Limb (tissue), 2 donors: ENCODE data around the gene TCFL5.

Experiments
- DNase-seq, 2 donors: peaks; one replicate each; pipeline ENCODE4 v3.0.0-alpha.2; 2016; ENCODE audit errors: extremely low spot score in 2 of 2

The TCFL5 gene

GRCh38 chr20:62823688-62824475 is 37.7 kb downstream of the TCFL5 start:
- no peak for DNase-seq

- DNase-seq, result no peak
Observed at GRCh38 chr20:62822788-62823651, 38.6 kb downstream of the TCFL5 start.

- no peak for DNase-seq
Observed at GRCh38 chr20:62822239-62822787, 39.3 kb downstream of the TCFL5 start.

- DNase-seq, result no peak
Observed at GRCh38 chr20:62821726-62822210, 39.9 kb downstream of the TCFL5 start.

GRCh38 chr20:62820962-62821725 is 40.5 kb downstream of the TCFL5 start:
- no peak for DNase-seq

- no peak for DNase-seq
Observed at GRCh38 chr20:62820208-62820961, 41.2 kb downstream of the TCFL5 start.

- no peak for DNase-seq
Observed at GRCh38 chr20:62819494-62820174, 42.0 kb downstream of the TCFL5 start.

GRCh38 chr20:62818592-62819493 is 42.8 kb downstream of the TCFL5 start:
- DNase-seq, result peak; percentile 50 to 85

GRCh38 chr20:62817975-62818591 is 43.5 kb downstream of the TCFL5 start:
- no peak for DNase-seq

- peak in 1 of 2 donors; percentile 76 for DNase-seq
Observed at GRCh38 chr20:62816884-62817873, 44.4 kb downstream of the TCFL5 start, which contains the start of gene COL9A3. Gene COL9A3 (plus strand): TSS chr20:62817050. CDS start chr20:62817065, 15 bp downstream.

- peak in 1 of 2 donors; percentile 32 for DNase-seq
Observed at GRCh38 chr20:62816031-62816883, 45.4 kb downstream of the TCFL5 start.

- DNase-seq, result no peak
Observed at GRCh38 chr20:62815066-62815991, 46.3 kb downstream of the TCFL5 start.

GRCh38 chr20:62814709-62815065 is 46.9 kb downstream of the TCFL5 start:
- DNase-seq, result no peak

- no peak for DNase-seq
Observed at GRCh38 chr20:62814060-62814708, 47.4 kb downstream of the TCFL5 start.

- DNase-seq, result no peak
Observed at GRCh38 chr20:62813588-62813987, 48.0 kb downstream of the TCFL5 start.
